HG03175 (cell line): ENCODE measurements around the gene COL8A2.

Source experiments
- ATAC-seq: cut with Tn5 transposase; IDR thresholded peaks from one replicate; pipeline ENCODE4 v1.9.1; 2021; ENCODE audit warnings: mild to moderate bottlenecking, moderate library complexity; ENCODE audit not compliant: unreplicated experiment

Gene COL8A2

GRCh38 chr1:36137776-36138175 lies 12.8 kb upstream of the COL8A2 start:
- no peak for ATAC-seq

- ATAC-seq: no peak
Measured at GRCh38 chr1:36137226-36137625, 12.2 kb upstream of the COL8A2 start.

- ATAC-seq: no peak
Measured at GRCh38 chr1:36136535-36136934, 11.5 kb upstream of the COL8A2 start.

- ATAC-seq: no peak
Measured at GRCh38 chr1:36135796-36136195, 10.8 kb upstream of the COL8A2 start.

- no peak for ATAC-seq
Measured at GRCh38 chr1:36135330-36135667, 10.3 kb upstream of the COL8A2 start.

GRCh38 chr1:36134505-36135329 lies 9.7 kb upstream of the COL8A2 start:
- ATAC-seq: no peak

GRCh38 chr1:36134031-36134430 lies 9.0 kb upstream of the COL8A2 start:
- ATAC-seq: no peak

GRCh38 chr1:36133484-36133883 lies 8.5 kb upstream of the COL8A2 start:
- no peak for ATAC-seq

- ATAC-seq: no peak
Measured at GRCh38 chr1:36132029-36132428, 7.0 kb upstream of the COL8A2 start.

GRCh38 chr1:36128905-36129206 lies 3.8 kb upstream of the COL8A2 start:
- ATAC-seq: no peak

GRCh38 chr1:36128126-36128904 lies 3.3 kb upstream of the COL8A2 start:
- no peak for ATAC-seq

GRCh38 chr1:36126797-36127500 lies 1.9 kb upstream of the COL8A2 start:
- ATAC-seq: no peak

GRCh38 chr1:36126005-36126716 lies 1.1 kb upstream of the COL8A2 start:
- ATAC-seq: no peak

- no peak for ATAC-seq
Measured at GRCh38 chr1:36124404-36125128, 456 bp downstream of the COL8A2 start.

- ATAC-seq: no peak
Measured at GRCh38 chr1:36123356-36123755, 1.7 kb downstream of the COL8A2 start.

- no peak for ATAC-seq
Measured at GRCh38 chr1:36122062-36123030, 2.7 kb downstream of the COL8A2 start.

- no peak for ATAC-seq
Measured at GRCh38 chr1:36119456-36119855, 5.6 kb downstream of the COL8A2 start.

GRCh38 chr1:36118447-36119204 lies 6.4 kb downstream of the COL8A2 start:
- ATAC-seq: no peak

GRCh38 chr1:36116901-36117300 lies 8.1 kb downstream of the COL8A2 start:
- ATAC-seq: no peak
